ENCODE data around the gene CFAP46. TPM values are rescaled to one million over a fixed set of nuclear protein-coding genes. Genes with fewer than 3 reads are reported as not detected.
"Not testable (repeated sequence)": the region's sequence is repeated elsewhere in the genome, so short reads cannot be mapped to it uniquely, and the experiment has no call there.

Gene CFAP46
- total RNA-seq, 1 experiment from 2014 or later: not detected

DNA sequence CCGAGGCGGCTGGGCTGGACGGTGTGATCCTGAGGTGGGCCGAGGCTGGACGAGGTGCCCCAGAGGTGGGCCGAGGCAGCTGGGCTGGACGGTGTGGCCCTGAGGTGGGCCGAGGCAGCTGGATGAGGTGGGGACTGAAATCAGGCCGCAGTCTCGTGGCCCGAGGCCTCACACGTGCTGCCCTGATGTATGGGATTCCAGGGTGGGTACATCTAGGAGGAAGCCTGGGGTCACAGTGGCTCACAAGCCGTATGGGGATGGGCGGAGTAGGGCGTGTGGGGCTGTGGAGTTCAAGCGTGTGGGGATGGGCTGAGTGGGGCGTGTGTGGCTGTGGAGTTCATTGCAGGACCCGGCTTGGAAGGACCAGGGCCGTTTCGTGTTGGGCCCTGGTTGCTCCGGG lies 144.0 kb downstream of the CFAP46 start:
- Mint-ChIP-seq H3K27me3 (ENCODE audit: unreplicated experiment) (peaks cover 2% of the 10 kb centered on the region), H3K36me3 (ENCODE audit: insufficient read depth, unreplicated experiment) (no peaks in the 10 kb centered on the region), H3K27ac (ENCODE audit: unreplicated experiment) (no peak overlapping the region), H3K4me3 (ENCODE audit: low read depth, unreplicated experiment) (no peak overlapping the region), H3K9me3 (ENCODE audit: low read depth, unreplicated experiment) (no peaks in the 10 kb centered on the region), H3K4me1 (ENCODE audit: low read depth, unreplicated experiment) (no peaks in the 10 kb centered on the region)
- BruUV-seq (replicated peaks): no TSS peak
- no peak for DNase-seq
- TF ChIP-seq, protein P1, sequence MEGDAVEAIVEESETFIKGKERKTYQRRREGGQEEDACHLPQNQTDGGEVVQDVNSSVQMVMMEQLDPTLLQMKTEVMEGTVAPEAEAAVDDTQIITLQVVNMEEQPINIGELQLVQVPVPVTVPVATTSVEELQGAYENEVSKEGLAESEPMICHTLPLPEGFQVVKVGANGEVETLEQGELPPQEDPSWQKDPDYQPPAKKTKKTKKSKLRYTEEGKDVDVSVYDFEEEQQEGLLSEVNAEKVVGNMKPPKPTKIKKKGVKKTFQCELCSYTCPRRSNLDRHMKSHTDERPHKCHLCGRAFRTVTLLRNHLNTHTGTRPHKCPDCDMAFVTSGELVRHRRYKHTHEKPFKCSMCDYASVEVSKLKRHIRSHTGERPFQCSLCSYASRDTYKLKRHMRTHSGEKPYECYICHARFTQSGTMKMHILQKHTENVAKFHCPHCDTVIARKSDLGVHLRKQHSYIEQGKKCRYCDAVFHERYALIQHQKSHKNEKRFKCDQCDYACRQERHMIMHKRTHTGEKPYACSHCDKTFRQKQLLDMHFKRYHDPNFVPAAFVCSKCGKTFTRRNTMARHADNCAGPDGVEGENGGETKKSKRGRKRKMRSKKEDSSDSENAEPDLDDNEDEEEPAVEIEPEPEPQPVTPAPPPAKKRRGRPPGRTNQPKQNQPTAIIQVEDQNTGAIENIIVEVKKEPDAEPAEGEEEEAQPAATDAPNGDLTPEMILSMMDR (IDR thresholded peaks at IDR 0.05; ENCODE audit: unreplicated experiment): no peak
- intact Hi-C loops (cut with micrococcal nuclease; ENCODE audit: unreplicated experiment): no loop called here
- CTCF ChIA-PET: no interaction called here

DNA sequence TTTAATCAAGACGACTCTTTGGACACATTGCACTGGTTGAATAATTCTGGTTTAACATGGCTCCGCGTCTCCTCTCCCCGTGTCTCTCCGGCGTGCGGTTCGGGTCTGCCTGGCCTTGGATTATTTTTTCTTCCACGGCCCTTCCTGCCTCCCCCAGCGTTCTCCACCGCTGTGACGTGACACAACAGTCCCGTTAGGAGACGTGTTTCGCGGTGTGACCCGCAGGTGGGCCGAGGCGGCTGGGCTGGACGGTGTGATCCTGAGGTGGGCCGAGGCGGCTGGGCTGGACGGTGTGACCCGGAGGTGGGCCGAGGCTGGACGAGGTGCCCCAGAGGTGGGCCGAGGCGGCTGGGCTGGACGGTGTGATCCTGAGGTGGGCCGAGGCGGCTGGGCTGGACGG lies 144.4 kb downstream of the CFAP46 start:
- intact Hi-C loops (cut with micrococcal nuclease; ENCODE audit: unreplicated experiment); H3K9me3 Mint-ChIP-seq (ENCODE audit: low read depth, unreplicated experiment); H3K4me1 Mint-ChIP-seq (ENCODE audit: low read depth, unreplicated experiment); H3K27ac Mint-ChIP-seq (ENCODE audit: unreplicated experiment); H3K27me3 Mint-ChIP-seq (ENCODE audit: unreplicated experiment); DNase-seq; H3K4me3 Mint-ChIP-seq (ENCODE audit: low read depth, unreplicated experiment); H3K36me3 Mint-ChIP-seq (ENCODE audit: insufficient read depth, unreplicated experiment); BruUV-seq (replicated peaks); CTCF ChIA-PET: not testable (repeated sequence)

DNA sequence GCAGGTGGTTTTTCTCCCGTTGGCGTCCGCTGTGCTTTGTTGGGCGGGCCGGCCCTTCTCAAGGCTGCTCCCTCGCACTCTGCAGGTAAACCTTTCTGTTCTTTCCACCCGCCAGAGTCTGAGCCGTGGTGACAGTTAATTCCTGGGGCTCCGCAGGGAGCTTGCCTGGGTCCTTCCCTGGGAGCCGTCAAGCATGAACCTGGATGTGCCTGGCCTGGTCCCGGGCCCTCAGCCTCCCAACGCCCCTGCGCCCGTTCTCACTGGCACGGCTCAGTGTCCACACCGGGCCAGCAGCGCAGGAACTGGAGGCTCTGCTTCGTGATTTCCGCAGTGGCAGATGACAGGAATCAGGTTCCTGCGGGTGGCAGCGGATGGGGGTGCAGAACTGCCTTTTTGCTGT lies 145.5 kb downstream of the CFAP46 start:
- intact Hi-C loops (cut with micrococcal nuclease; ENCODE audit: unreplicated experiment): no loop called here
- Mint-ChIP-seq H3K9me3 (ENCODE audit: low read depth, unreplicated experiment) (no peaks in the 10 kb centered on the region), H3K4me1 (ENCODE audit: low read depth, unreplicated experiment) (no peaks in the 10 kb centered on the region), H3K27me3 (ENCODE audit: unreplicated experiment) (peaks cover 12% of the 10 kb centered on the region), H3K27ac (ENCODE audit: unreplicated experiment) (no peak overlapping the region), H3K36me3 (ENCODE audit: insufficient read depth, unreplicated experiment) (no peaks in the 10 kb centered on the region), H3K4me3 (ENCODE audit: low read depth, unreplicated experiment) (no peak overlapping the region)
- CTCF ChIA-PET: no interaction called here
- no TSS peak for BruUV-seq (replicated peaks)
- TF ChIP-seq, protein P1 (IDR thresholded peaks at IDR 0.05; ENCODE audit: unreplicated experiment): no peak
- DNase-seq: no peak

DNA sequence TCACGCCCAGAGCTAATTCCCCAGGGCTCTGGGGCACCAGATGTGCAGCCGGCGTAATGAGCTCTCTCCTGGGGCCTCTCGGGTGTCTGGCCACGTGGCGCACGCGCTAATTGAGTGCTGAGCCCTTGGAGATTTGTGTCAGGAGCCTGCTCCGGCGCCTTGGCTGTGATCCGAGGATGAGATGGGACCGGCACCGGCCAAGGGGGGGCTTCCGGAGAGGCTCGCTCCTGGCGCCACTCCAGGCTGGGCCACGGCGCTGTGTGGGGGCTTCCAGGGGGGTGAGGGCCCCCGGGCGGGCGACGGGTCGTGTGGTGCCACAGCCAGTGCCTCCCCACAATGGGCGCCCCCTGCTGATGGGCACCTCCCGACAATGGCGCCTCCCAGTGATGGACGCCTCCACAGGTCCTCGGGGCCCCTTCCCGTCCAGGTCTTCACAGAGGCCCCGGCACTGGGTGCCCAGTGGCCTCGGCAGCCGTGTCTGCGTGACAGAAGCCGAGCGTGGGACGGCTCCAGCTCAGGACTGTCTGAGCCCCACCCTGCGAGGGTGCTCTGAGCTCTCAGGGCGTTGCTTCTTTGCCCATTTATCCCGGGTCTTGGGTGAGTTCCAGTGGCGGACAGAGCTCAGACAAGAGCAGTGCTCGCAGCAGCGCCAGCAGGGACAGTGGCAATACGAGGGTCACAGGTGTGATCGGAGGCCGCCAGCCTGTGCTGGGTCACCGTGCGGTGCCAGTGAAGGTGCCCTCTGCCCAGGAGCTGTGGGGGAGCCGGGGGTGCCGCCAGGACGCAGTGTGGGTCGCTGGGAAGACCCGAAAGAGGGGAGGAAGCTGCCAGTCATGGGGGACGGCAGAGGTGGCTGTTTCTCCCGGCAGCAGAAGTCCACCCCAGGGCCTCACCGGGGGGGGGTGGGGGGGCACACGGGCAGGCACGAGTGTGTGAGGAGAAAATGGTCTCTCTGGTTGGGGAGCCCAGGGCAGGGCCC lies 148.2 kb downstream of the CFAP46 start:
- no peak overlapping the region for H3K4me3 Mint-ChIP-seq (ENCODE audit: low read depth, unreplicated experiment)
- peaks cover 12% of the 10 kb centered on the region for H3K27me3 Mint-ChIP-seq (ENCODE audit: unreplicated experiment)
- TF ChIP-seq, protein P1 (IDR thresholded peaks at IDR 0.05; ENCODE audit: unreplicated experiment): no peak
- CTCF ChIA-PET: no interaction called here
- H3K27ac Mint-ChIP-seq (ENCODE audit: unreplicated experiment): no peak overlapping the region
- no peak for DNase-seq
- no peaks in the 10 kb centered on the region for H3K4me1 Mint-ChIP-seq (ENCODE audit: low read depth, unreplicated experiment)
- intact Hi-C loops (cut with micrococcal nuclease; ENCODE audit: unreplicated experiment): no loop called here
- no TSS peak for BruUV-seq (replicated peaks)
- no peaks in the 10 kb centered on the region for H3K9me3 Mint-ChIP-seq (ENCODE audit: low read depth, unreplicated experiment)
- H3K36me3 Mint-ChIP-seq (ENCODE audit: insufficient read depth, unreplicated experiment): no peaks in the 10 kb centered on the region

DNA sequence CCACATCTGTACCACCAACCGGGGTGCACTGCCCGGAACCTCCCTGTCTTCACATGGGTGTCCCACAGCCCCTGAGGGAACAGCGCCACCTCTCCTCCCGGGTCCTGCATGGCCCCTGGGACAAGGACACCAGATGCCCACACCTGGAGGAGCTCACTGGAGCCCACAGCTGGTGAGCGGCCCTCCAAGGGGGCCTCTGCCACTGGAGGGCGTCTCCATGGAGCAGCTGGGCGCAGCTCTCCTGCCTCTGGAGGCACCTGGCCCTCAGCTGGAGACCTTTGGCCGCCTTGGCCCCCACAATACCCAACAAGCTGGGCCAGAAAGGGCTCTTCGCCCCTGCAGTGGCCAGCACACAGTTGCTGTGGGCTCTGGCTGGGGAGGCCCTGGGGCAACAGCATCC lies 149.2 kb downstream of the CFAP46 start:
- BruUV-seq (replicated peaks): no TSS peak
- Mint-ChIP-seq H3K4me1 (ENCODE audit: low read depth, unreplicated experiment) (no peaks in the 10 kb centered on the region), H3K27ac (ENCODE audit: unreplicated experiment) (no peak overlapping the region), H3K9me3 (ENCODE audit: low read depth, unreplicated experiment) (no peaks in the 10 kb centered on the region), H3K4me3 (ENCODE audit: low read depth, unreplicated experiment) (no peak overlapping the region), H3K27me3 (ENCODE audit: unreplicated experiment) (peaks cover 12% of the 10 kb centered on the region), H3K36me3 (ENCODE audit: insufficient read depth, unreplicated experiment) (no peaks in the 10 kb centered on the region)
- no peak for DNase-seq
- intact Hi-C loops (cut with micrococcal nuclease; ENCODE audit: unreplicated experiment): no loop called here
- CTCF ChIA-PET: no interaction called here
- TF ChIP-seq, protein P1 (IDR thresholded peaks at IDR 0.05; ENCODE audit: unreplicated experiment): no peak

All from Calu3 (cell line).